CD4-positive, alpha-beta T cell treated with Interleukin-21 for 1 hour (primary cell): ENCODE measurements around the gene HOXC6.
A peak's percentile ranks its signal among the peaks of the same experiment; 100 is the strongest.

Source experiments
- DNase-seq: peaks from one replicate; pipeline ENCODE4 v3.0.0-alpha.2; 2020

The HOXC6 gene

GRCh38 chr12:54002915-54003389 lies 25.3 kb upstream of the HOXC6 start:
- DNase-seq: no peak

- DNase-seq: no peak
These were observed 24.6 kb upstream of the HOXC6 start for GRCh38 chr12:54003625-54004024.

- no peak for DNase-seq
These were observed 24.0 kb upstream of the HOXC6 start for GRCh38 chr12:54004063-54004840.

- DNase-seq: no peak
These were observed 23.3 kb upstream of the HOXC6 start for GRCh38 chr12:54004841-54005530.

- no peak for DNase-seq
These were observed 22.7 kb upstream of the HOXC6 start for GRCh38 chr12:54005531-54005852.

GRCh38 chr12:54005853-54006558 lies 22.2 kb upstream of the HOXC6 start:
- DNase-seq: peak; percentile 84

GRCh38 chr12:54006559-54007220 lies 21.6 kb upstream of the HOXC6 start:
- DNase-seq: no peak

GRCh38 chr12:54007538-54008259 lies 20.5 kb upstream of the HOXC6 start:
- DNase-seq: no peak

GRCh38 chr12:54008260-54008552 lies 20.0 kb upstream of the HOXC6 start:
- no peak for DNase-seq

GRCh38 chr12:54009171-54010052 lies 18.8 kb upstream of the HOXC6 start:
- no peak for DNase-seq

- no peak for DNase-seq
These were observed 17.9 kb upstream of the HOXC6 start for GRCh38 chr12:54010053-54010971.

- DNase-seq: no peak
These were observed 17.1 kb upstream of the HOXC6 start for GRCh38 chr12:54010972-54011664.

- no peak for DNase-seq
These were observed 16.3 kb upstream of the HOXC6 start for GRCh38 chr12:54011665-54012532.

- DNase-seq: no peak
These were observed 15.4 kb upstream of the HOXC6 start for GRCh38 chr12:54012631-54013409.

GRCh38 chr12:54014377-54015017 lies 13.7 kb upstream of the HOXC6 start:
- DNase-seq: no peak

- no peak for DNase-seq
These were observed 13.0 kb upstream of the HOXC6 start for GRCh38 chr12:54015018-54015931.
